GM13977 (cell line): ENCODE results near the gene DELE1.

Source experiments
- DNase-seq: peaks from one replicate; pipeline ENCODE4 v3.0.0; 2012; ENCODE audit warnings: low spot score
- CTCF ChIP-seq: IDR thresholded peaks from 2 replicates; pipeline ENCODE4 v1.5.1; 2012; ENCODE audit warnings: mild to moderate bottlenecking, control low read depth; ENCODE audit not compliant: insufficient read depth; ENCODE audit errors: extremely low read depth, missing control alignments
- in situ Hi-C: fragments of 300-500 bp; cut with MboI; formaldehyde crosslinking; loops from one replicate; pipeline ENCODE4 v1.12.0; 2022; ENCODE audit warnings: low sequenced_read_pairs, low pct_unique_long_range_greater_than_20kb, mixed read lengths, inconsistent platforms; ENCODE audit not compliant: unreplicated experiment

DELE1 gene

GRCh38 chr5:141958546-141959172 is 35.0 kb downstream of the DELE1 start:
- no peak for DNase-seq
- TF ChIP-seq CTCF = no peak
- in situ Hi-C loops = loop anchor here (25.0 kb wide), 1 partner anchor 271 kb away; the partner anchor contains the start of gene ARAP3

GRCh38 chr5:141960018-141960417 is 36.3 kb downstream of the DELE1 start:
- TF ChIP-seq CTCF = peak; percentile 37

GRCh38 chr5:141960449-141961323 is 37.0 kb downstream of the DELE1 start:
- in situ Hi-C loops = loop anchor here (25.0 kb wide), 1 partner anchor 273 kb away; the partner anchor contains the start of gene ARAP3
- TF ChIP-seq CTCF = peak; percentile 91
- peak; percentile 87 for DNase-seq

More at GRCh38 chr5:141960018-141960417, 36.3 kb downstream of the DELE1 start:
- in situ Hi-C loops = loop anchor here (25.0 kb wide), 1 partner anchor 273 kb away; the partner anchor contains the start of gene ARAP3
- no peak for DNase-seq

GRCh38 chr5:141961466-141961865 is 37.8 kb downstream of the DELE1 start:
- no peak for TF ChIP-seq CTCF
- DNase-seq = no peak
- in situ Hi-C loops = loop anchor here (25.0 kb wide), 1 partner anchor 274 kb away; the partner anchor contains the start of gene ARAP3

GRCh38 chr5:141963701-141964100 is 40.0 kb downstream of the DELE1 start:
- TF ChIP-seq CTCF = no peak
- in situ Hi-C loops = loop anchor here (25.0 kb wide), 1 partner anchor 276 kb away; the partner anchor contains the start of gene ARAP3
- no peak for DNase-seq

GRCh38 chr5:141965071-141965470 is 41.4 kb downstream of the DELE1 start:
- no peak for DNase-seq
- no peak for TF ChIP-seq CTCF
- in situ Hi-C loops = loop anchor here (25.0 kb wide), 1 partner anchor 278 kb away; the partner anchor contains the start of gene ARAP3
